Activated naive CD4-positive, alpha-beta T cell treated with anti-CD3 and anti-CD28 coated beads for 36 hours (primary cell): ENCODE measurements around the gene MTARC1. TPM values are rescaled to one million over a fixed set of nuclear protein-coding genes. Genes with fewer than 3 reads are reported as not detected.
A peak's percentile ranks its signal among the peaks of the same experiment; 100 is the strongest.

Experiments used
- CTCF ChIA-PET: fragments of 350-600 bp; sonication (Branson Sonifier 250); formaldehyde crosslinking; loops from one replicate; lab custom pipeline; 2021; ENCODE audit warnings: antibody characterized with exemption; lab: Charles Lee
- DNase-seq: peaks from one replicate; pipeline ENCODE4 v3.0.0-alpha.2; 2020
- H3K27ac Mint-ChIP-seq: one replicate; pipeline ENCODE4 v1.8.0; 2021; ENCODE audit warnings: mild to moderate bottlenecking, mixed read lengths
- H3K27me3 Mint-ChIP-seq: one replicate; pipeline ENCODE4 v1.8.0; 2021; ENCODE audit warnings: low read depth, mixed read lengths
- H3K36me3 Mint-ChIP-seq: one replicate; pipeline ENCODE4 v1.8.0; 2021; ENCODE audit warnings: low read depth, mixed read lengths
- H3K4me1 Mint-ChIP-seq: one replicate; pipeline ENCODE4 v1.8.0; 2021; ENCODE audit warnings: low read depth, mixed read lengths
- H3K4me3 Mint-ChIP-seq: one replicate; pipeline ENCODE4 v1.8.0; 2021; ENCODE audit warnings: mild to moderate bottlenecking, moderate library complexity, mixed read lengths
- H3K9me3 Mint-ChIP-seq: one replicate; pipeline ENCODE4 v1.8.0; 2021; ENCODE audit warnings: mixed read lengths
- intact Hi-C: fragments of 100-400 bp; cut with micrococcal nuclease; formaldehyde crosslinking; loops from one replicate; pipeline ENCODE4 v1.15.1; 2023
- total RNA-seq, 2 experiments: library from RNA; stranded (reverse); gene quantifications; one replicate each; pipeline ENCODE4 v1.2.3, GENCODE V29; 2021

MTARC1 gene
- total RNA-seq: not detected

GRCh38 chr1:220786337-220787068, at the start of gene MTARC1:
Gene MTARC1 (plus strand): TSS chr1:220786913. CDS start chr1:220786945, 32 bp downstream.
- Mint-ChIP-seq H3K36me3 (no peaks in the 10 kb centered on the region), H3K27ac (no peak within 1 kb of the TSS), H3K27me3 (peaks cover 46% of the 10 kb centered on the region), H3K4me3 (peak within 1 kb of the TSS; percentile 49), H3K9me3 (no peaks in the 10 kb centered on the region), H3K4me1 (no peaks in the 10 kb centered on the region)
- CTCF ChIA-PET: interaction anchor here (0.6 to 2.1 kb wide), 5 partner anchors 9 to 105 kb away, joined by 3 to 9 read pairs (median 5); no protein-coding TSS in a partner anchor
- intact Hi-C loops: no loop called here
- DNase-seq: no peak

- H3K27ac Mint-ChIP-seq: no peak overlapping the region
- no peaks in the 10 kb centered on the region for H3K9me3 Mint-ChIP-seq
- intact Hi-C loops: no loop called here
- no peak overlapping the region for H3K4me3 Mint-ChIP-seq
- H3K4me1 Mint-ChIP-seq: no peaks in the 10 kb centered on the region
- CTCF ChIA-PET: no interaction called here
- peaks cover 22% of the 10 kb centered on the region for H3K27me3 Mint-ChIP-seq
- no peak for DNase-seq
- no peaks in the 10 kb centered on the region for H3K36me3 Mint-ChIP-seq
Measured at GRCh38 chr1:220741349-220741748, 45.4 kb upstream of the MTARC1 start.

GRCh38 chr1:220741825-220742224, 44.9 kb upstream of the MTARC1 start:
- intact Hi-C loops: no loop called here
- Mint-ChIP-seq H3K9me3 (no peaks in the 10 kb centered on the region), H3K27me3 (peaks cover 25% of the 10 kb centered on the region), H3K27ac (no peak overlapping the region), H3K4me3 (no peak overlapping the region), H3K36me3 (no peaks in the 10 kb centered on the region), H3K4me1 (no peaks in the 10 kb centered on the region)
- CTCF ChIA-PET: interaction anchor here (2.5 kb wide), 1 partner anchor 8 kb away, joined by 17 read pairs; no protein-coding TSS in a partner anchor
- DNase-seq: no peak

GRCh38 chr1:220742520-220742919, 44.2 kb upstream of the MTARC1 start:
- Mint-ChIP-seq H3K27ac (no peak overlapping the region), H3K9me3 (no peaks in the 10 kb centered on the region), H3K4me1 (no peaks in the 10 kb centered on the region), H3K36me3 (no peaks in the 10 kb centered on the region), H3K27me3 (peaks cover 32% of the 10 kb centered on the region), H3K4me3 (no peak overlapping the region)
- CTCF ChIA-PET: interaction anchor here (2.5 kb wide), 1 partner anchor 9 kb away, joined by 17 read pairs; no protein-coding TSS in a partner anchor
- no peak for DNase-seq
- intact Hi-C loops: no loop called here

- intact Hi-C loops: no loop called here
- peaks cover 2% of the 10 kb centered on the region for H3K36me3 Mint-ChIP-seq
- H3K4me3 Mint-ChIP-seq: no peak overlapping the region
- peaks cover 9% of the 10 kb centered on the region for H3K4me1 Mint-ChIP-seq
- no peak overlapping the region for H3K27ac Mint-ChIP-seq
- no peaks in the 10 kb centered on the region for H3K9me3 Mint-ChIP-seq
- H3K27me3 Mint-ChIP-seq: peaks cover 62% of the 10 kb centered on the region
- DNase-seq: no peak
- CTCF ChIA-PET: interaction anchor here (2.9 kb wide), 1 partner anchor 13 kb away, joined by 15 read pairs; no protein-coding TSS in a partner anchor
Measured at GRCh38 chr1:220746851-220747250, 39.9 kb upstream of the MTARC1 start.

- H3K27ac Mint-ChIP-seq: no peak overlapping the region
- peaks cover 2% of the 10 kb centered on the region for H3K36me3 Mint-ChIP-seq
- no peaks in the 10 kb centered on the region for H3K9me3 Mint-ChIP-seq
- peaks cover 9% of the 10 kb centered on the region for H3K4me1 Mint-ChIP-seq
- peak overlapping the region; percentile 59 for H3K4me3 Mint-ChIP-seq
- intact Hi-C loops: no loop called here
- CTCF ChIA-PET: interaction anchor here (2.9 kb wide), 1 partner anchor 14 kb away, joined by 15 read pairs; no protein-coding TSS in a partner anchor
- peaks cover 68% of the 10 kb centered on the region for H3K27me3 Mint-ChIP-seq
- DNase-seq: no peak
Measured at GRCh38 chr1:220747437-220748088, 39.1 kb upstream of the MTARC1 start.

- H3K27ac Mint-ChIP-seq: no peak within 1 kb of the TSS
- peaks cover 68% of the 10 kb centered on the region for H3K27me3 Mint-ChIP-seq
- peaks cover 9% of the 10 kb centered on the region for H3K4me1 Mint-ChIP-seq
- H3K4me3 Mint-ChIP-seq: peak within 1 kb of the TSS; percentile 59
- H3K9me3 Mint-ChIP-seq: no peaks in the 10 kb centered on the region
- peaks cover 2% of the 10 kb centered on the region for H3K36me3 Mint-ChIP-seq
- CTCF ChIA-PET: interaction anchor here (2.9 kb wide), 1 partner anchor 15 kb away, joined by 15 read pairs; no protein-coding TSS in a partner anchor
- DNase-seq: peak; percentile 16
- intact Hi-C loops: no loop called here
Measured at GRCh38 chr1:220748089-220748934, 38.4 kb upstream of the MTARC1 start, which contains the start of gene MTARC2. Gene MTARC2 (plus strand): TSS chr1:220748322. CDS start chr1:220748532, 210 bp downstream.

GRCh38 chr1:220748936-220749335, 37.8 kb upstream of the MTARC1 start:
- Mint-ChIP-seq H3K9me3 (no peaks in the 10 kb centered on the region), H3K4me1 (peaks cover 9% of the 10 kb centered on the region), H3K4me3 (peak overlapping the region; percentile 55), H3K36me3 (peaks cover 2% of the 10 kb centered on the region), H3K27me3 (peaks cover 72% of the 10 kb centered on the region), H3K27ac (no peak overlapping the region)
- DNase-seq: no peak
- intact Hi-C loops: no loop called here
- CTCF ChIA-PET: interaction anchor here (2.9 kb wide), 1 partner anchor 15 kb away, joined by 15 read pairs; no protein-coding TSS in a partner anchor

- no peak overlapping the region for H3K4me3 Mint-ChIP-seq
- H3K27me3 Mint-ChIP-seq: peaks cover 64% of the 10 kb centered on the region
- H3K4me1 Mint-ChIP-seq: peaks cover 9% of the 10 kb centered on the region
- no peak overlapping the region for H3K27ac Mint-ChIP-seq
- no peaks in the 10 kb centered on the region for H3K9me3 Mint-ChIP-seq
- CTCF ChIA-PET: interaction anchor here (0.7 kb wide), 1 partner anchor 710 kb away, joined by 3 read pairs; no protein-coding TSS in a partner anchor
- intact Hi-C loops: no loop called here
- peaks cover 2% of the 10 kb centered on the region for H3K36me3 Mint-ChIP-seq
- DNase-seq: no peak
Measured at GRCh38 chr1:220750131-220750515, 36.6 kb upstream of the MTARC1 start.

GRCh38 chr1:220751111-220751510, 35.6 kb upstream of the MTARC1 start:
- H3K9me3 Mint-ChIP-seq: no peaks in the 10 kb centered on the region
- CTCF ChIA-PET: no interaction called here
- no peak overlapping the region for H3K4me3 Mint-ChIP-seq
- DNase-seq: no peak
- H3K27me3 Mint-ChIP-seq: peaks cover 60% of the 10 kb centered on the region
- intact Hi-C loops: no loop called here
- peaks cover 9% of the 10 kb centered on the region for H3K4me1 Mint-ChIP-seq
- no peak overlapping the region for H3K27ac Mint-ChIP-seq
- H3K36me3 Mint-ChIP-seq: peaks cover 2% of the 10 kb centered on the region

- no peak for DNase-seq
- Mint-ChIP-seq H3K27ac (no peak overlapping the region), H3K4me1 (no peaks in the 10 kb centered on the region), H3K4me3 (no peak overlapping the region), H3K27me3 (peaks cover 37% of the 10 kb centered on the region), H3K36me3 (peaks cover 2% of the 10 kb centered on the region), H3K9me3 (no peaks in the 10 kb centered on the region)
- intact Hi-C loops: no loop called here
- CTCF ChIA-PET: interaction anchor here (0.7 to 1.0 kb wide), 2 partner anchors 9 to 410 kb away, joined by 3 read pairs; no protein-coding TSS in a partner anchor
Measured at GRCh38 chr1:220754212-220754917, 32.3 kb upstream of the MTARC1 start.
